HepG2 (cell line): Measurements from ENCODE around the gene CHEK1. TPM values are rescaled to one million over a fixed set of nuclear protein-coding genes. Genes with fewer than 3 reads are reported as not detected.

Experiments
- ESRRA ChIP-seq: sonication (generic); formaldehyde crosslinking; IDR thresholded peaks from 2 replicates; pipeline ENCODE4 v1.5.1; 2020; ENCODE audit warnings: mild to moderate bottlenecking, low read depth, missing genetic modification reagents
- NCOA1 ChIP-seq: sonication (generic); formaldehyde crosslinking; IDR thresholded peaks from 2 replicates; pipeline ENCODE4 v1.9.0; 2021; ENCODE audit warnings: missing genetic modification reagents
- NR2C2 ChIP-seq: sonication (generic); formaldehyde crosslinking; IDR thresholded peaks from 2 replicates; pipeline ENCODE4 v1.4.0; 2020; ENCODE audit warnings: missing genetic modification reagents, mild to moderate bottlenecking, moderate library complexity, borderline replicate concordance
- PHF8 ChIP-seq: sonication (generic); formaldehyde crosslinking; IDR thresholded peaks from 2 replicates; pipeline ENCODE4 v1.5.0; 2020; ENCODE audit warnings: missing genetic modification reagents
- SETDB1 ChIP-seq: sonication (generic); formaldehyde crosslinking; IDR thresholded peaks from 2 replicates; pipeline ENCODE4 v1.5.1; 2020; ENCODE audit warnings: missing genetic modification reagents, mild to moderate bottlenecking, borderline replicate concordance
- SYNCRIP ChIP-seq: fragments of 200-400 bp; formaldehyde crosslinking; IDR thresholded peaks from 2 replicates; pipeline ENCODE4 v1.6.1; 2018; ENCODE audit warnings: mild to moderate bottlenecking, low read depth, low read length; ENCODE audit not compliant: insufficient read depth
- TBX2 ChIP-seq: sonication (generic); formaldehyde crosslinking; IDR thresholded peaks from 2 replicates; pipeline ENCODE4 v1.5.0; 2020; ENCODE audit warnings: missing genetic modification reagents, mild to moderate bottlenecking, borderline replicate concordance
- ZFP90 ChIP-seq: sonication (generic); formaldehyde crosslinking; IDR thresholded peaks from 2 replicates; pipeline ENCODE4 v1.8.0; 2022; ENCODE audit warnings: missing genetic modification reagents, mild to moderate bottlenecking, inconsistent platforms, borderline replicate concordance
- ZNF543 ChIP-seq: sonication (generic); formaldehyde crosslinking; IDR thresholded peaks from 2 replicates; pipeline ENCODE4 v1.4.0; 2020; ENCODE audit warnings: mild to moderate bottlenecking, missing genetic modification reagents
- ZNF703 ChIP-seq: sonication (generic); formaldehyde crosslinking; IDR thresholded peaks from 2 replicates; pipeline ENCODE4 v1.5.1; 2020; ENCODE audit warnings: missing genetic modification reagents, mild to moderate bottlenecking, moderate library complexity, borderline replicate concordance
- polyA plus RNA-seq, 8 experiments: library from polyadenylated mRNA; depleted of rRNA in 3 of 8; stranded (reverse) in 7 of 8; unstranded in 1 of 8; fragments of >200 nt; fragmentation: Illumina TruSeq in 4 of 8; extraction: Trizol in 4 of 8; gene quantifications; 2 replicates each; pipeline versions ENCODE4 v1.2.1 to v1.2.3, GENCODE V29; 2011 to 2016; ENCODE audit warnings: low read depth in 4 of 8, missing spikeins in 1 of 8, mixed read lengths in 1 of 8; ENCODE audit not compliant: insufficient read depth in 1 of 8
- total RNA-seq, 5 experiments: library from RNA; depleted of rRNA; stranded (reverse); fragments of >200 nt; fragmentation: Illumina TruSeq; extraction: Trizol; gene quantifications; 2 replicates each; pipeline ENCODE4 v1.2.3, GENCODE V29; 2016; ENCODE audit warnings: low read depth in 1 of 5
- TF ChIP-seq, protein P1 (sequence below): sonication (generic); formaldehyde crosslinking; IDR thresholded peaks from 2 replicates; pipeline ENCODE4 v1.8.1; 2022; ENCODE audit warnings: mild to moderate bottlenecking, missing genetic modification reagents
- TF ChIP-seq, protein P2 (sequence below): sonication (generic); formaldehyde crosslinking; IDR thresholded peaks from 2 replicates; pipeline ENCODE4 v1.4.0; 2020; ENCODE audit warnings: missing genetic modification reagents, mild to moderate bottlenecking, borderline replicate concordance
- TF ChIP-seq, protein P3 (sequence below): sonication (generic); formaldehyde crosslinking; IDR thresholded peaks from 2 replicates; pipeline ENCODE4 v1.5.0; 2020; ENCODE audit warnings: missing genetic modification reagents, mild to moderate bottlenecking, borderline replicate concordance
- TF ChIP-seq, protein P4 (sequence below): sonication (generic); formaldehyde crosslinking; IDR thresholded peaks from 2 replicates; pipeline ENCODE4 v1.9.0; 2021; ENCODE audit warnings: missing genetic modification reagents, mild to moderate bottlenecking, borderline replicate concordance
- TF ChIP-seq, protein P5 (sequence below): sonication (generic); formaldehyde crosslinking; IDR thresholded peaks from 2 replicates; pipeline ENCODE4 v1.4.0; 2020; ENCODE audit warnings: missing genetic modification reagents, borderline replicate concordance

CHEK1 gene
- total and polyA plus RNA-seq, 2 of the 13 experiments (the other 11 are each of a cell fraction or from before 2014, with no cell fraction given): 17.8 to 83.2 TPM

DNA sequence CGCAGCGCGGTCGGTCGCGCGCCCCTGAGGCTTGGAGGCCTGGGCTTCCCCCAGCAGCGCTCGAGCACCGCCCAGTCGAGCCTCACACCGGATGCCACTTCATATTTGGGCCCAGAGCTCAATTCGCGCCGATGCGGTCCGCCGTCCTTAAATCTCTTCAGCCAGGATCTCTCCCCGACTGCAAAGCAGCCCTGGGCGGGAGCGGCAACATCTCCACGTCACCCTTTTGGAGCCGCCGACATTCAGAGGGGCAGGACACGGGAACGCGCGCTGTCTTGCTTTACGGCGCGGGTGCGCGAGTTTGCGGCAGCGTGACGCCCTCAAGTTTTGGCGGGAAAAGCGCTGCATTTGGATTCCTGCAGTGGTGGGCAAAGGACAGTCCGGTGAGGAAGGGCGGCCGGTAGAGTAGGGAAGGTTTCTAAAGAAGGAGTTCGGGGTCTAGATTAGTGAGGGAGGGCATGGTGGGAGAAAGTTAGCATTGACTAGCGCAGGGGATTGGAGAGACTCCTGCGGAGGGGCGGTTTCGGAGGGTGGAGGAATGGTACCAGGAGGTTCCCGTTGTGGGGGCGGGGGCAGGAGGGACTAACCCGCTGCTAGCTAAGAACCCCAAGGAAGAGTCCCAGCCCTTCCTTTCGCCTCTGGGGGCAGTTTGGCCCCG lies 796 bp downstream of the CHEK1 start (continued):
- TF ChIP-seq, protein P1, sequence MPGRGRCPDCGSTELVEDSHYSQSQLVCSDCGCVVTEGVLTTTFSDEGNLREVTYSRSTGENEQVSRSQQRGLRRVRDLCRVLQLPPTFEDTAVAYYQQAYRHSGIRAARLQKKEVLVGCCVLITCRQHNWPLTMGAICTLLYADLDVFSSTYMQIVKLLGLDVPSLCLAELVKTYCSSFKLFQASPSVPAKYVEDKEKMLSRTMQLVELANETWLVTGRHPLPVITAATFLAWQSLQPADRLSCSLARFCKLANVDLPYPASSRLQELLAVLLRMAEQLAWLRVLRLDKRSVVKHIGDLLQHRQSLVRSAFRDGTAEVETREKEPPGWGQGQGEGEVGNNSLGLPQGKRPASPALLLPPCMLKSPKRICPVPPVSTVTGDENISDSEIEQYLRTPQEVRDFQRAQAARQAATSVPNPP (CRISPR knock-in tag): no peak; the same call in none of the 2 replicates
- TF ChIP-seq, protein P2, sequence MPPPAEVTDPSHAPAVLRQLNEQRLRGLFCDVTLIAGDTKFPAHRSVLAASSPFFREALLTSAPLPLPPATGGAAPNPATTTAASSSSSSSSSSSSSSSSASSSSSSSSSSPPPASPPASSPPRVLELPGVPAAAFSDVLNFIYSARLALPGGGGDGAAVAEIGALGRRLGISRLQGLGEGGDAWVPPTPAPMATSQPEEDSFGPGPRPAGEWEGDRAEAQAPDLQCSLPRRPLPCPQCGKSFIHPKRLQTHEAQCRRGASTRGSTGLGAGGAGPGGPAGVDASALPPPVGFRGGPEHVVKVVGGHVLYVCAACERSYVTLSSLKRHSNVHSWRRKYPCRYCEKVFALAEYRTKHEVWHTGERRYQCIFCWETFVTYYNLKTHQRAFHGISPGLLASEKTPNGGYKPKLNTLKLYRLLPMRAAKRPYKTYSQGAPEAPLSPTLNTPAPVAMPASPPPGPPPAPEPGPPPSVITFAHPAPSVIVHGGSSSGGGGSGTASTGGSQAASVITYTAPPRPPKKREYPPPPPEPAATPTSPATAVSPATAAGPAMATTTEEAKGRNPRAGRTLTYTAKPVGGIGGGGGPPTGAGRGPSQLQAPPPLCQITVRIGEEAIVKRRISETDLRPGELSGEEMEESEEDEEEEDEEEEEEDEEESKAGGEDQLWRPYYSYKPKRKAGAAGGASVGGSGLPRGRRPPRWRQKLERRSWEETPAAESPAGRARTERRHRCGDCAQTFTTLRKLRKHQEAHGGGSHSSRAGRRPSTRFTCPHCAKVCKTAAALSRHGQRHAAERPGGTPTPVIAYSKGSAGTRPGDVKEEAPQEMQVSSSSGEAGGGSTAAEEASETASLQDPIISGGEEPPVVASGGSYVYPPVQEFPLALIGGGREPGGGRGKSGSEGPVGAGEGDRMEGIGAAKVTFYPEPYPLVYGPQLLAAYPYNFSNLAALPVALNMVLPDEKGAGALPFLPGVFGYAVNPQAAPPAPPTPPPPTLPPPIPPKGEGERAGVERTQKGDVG: peak; percentile 89; the same call in 1 of the 2 replicates
- TF ChIP-seq SYNCRIP: no peak
- TF ChIP-seq, protein P3, sequence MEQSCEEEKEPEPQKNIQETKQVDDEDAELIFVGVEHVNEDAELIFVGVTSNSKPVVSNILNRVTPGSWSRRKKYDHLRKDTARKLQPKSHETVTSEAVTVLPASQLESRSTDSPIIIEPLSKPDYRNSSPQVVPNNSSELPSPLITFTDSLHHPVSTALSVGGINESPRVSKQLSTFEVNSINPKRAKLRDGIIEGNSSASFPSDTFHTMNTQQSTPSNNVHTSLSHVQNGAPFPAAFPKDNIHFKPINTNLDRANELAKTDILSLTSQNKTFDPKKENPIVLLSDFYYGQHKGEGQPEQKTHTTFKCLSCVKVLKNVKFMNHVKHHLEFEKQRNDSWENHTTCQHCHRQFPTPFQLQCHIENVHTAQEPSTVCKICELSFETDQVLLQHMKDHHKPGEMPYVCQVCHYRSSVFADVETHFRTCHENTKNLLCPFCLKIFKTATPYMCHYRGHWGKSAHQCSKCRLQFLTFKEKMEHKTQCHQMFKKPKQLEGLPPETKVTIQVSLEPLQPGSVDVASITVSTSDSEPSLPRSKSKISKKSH: peak; percentile 72
- TF ChIP-seq ESRRA (CRISPR knock-in tag): 0 out of 2 replicates have a peak, but pooled peaks have one; percentile 33
- peak; percentile 87 for TF ChIP-seq ZFP90 (CRISPR knock-in tag)
- peak; percentile 56; the same call in 1 of the 2 replicates for TF ChIP-seq TBX2
- peak; percentile 34; the same call in 1 of the 2 replicates for TF ChIP-seq ZNF703 (CRISPR knock-in tag)
- TF ChIP-seq SETDB1 (CRISPR knock-in tag): no peak
- TF ChIP-seq NR2C2 (CRISPR knock-in tag): peak; percentile 64; the same call in 1 of the 2 replicates
- TF ChIP-seq PHF8 (CRISPR knock-in tag): peak; percentile 99
- TF ChIP-seq, protein P4, sequence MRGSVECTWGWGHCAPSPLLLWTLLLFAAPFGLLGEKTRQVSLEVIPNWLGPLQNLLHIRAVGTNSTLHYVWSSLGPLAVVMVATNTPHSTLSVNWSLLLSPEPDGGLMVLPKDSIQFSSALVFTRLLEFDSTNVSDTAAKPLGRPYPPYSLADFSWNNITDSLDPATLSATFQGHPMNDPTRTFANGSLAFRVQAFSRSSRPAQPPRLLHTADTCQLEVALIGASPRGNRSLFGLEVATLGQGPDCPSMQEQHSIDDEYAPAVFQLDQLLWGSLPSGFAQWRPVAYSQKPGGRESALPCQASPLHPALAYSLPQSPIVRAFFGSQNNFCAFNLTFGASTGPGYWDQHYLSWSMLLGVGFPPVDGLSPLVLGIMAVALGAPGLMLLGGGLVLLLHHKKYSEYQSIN (CRISPR knock-in tag): peak; percentile 79; the same call in 1 of the 2 replicates
- TF ChIP-seq NCOA1: peak; percentile 69; the same call in 1 of the 2 replicates
- TF ChIP-seq, protein P5, sequence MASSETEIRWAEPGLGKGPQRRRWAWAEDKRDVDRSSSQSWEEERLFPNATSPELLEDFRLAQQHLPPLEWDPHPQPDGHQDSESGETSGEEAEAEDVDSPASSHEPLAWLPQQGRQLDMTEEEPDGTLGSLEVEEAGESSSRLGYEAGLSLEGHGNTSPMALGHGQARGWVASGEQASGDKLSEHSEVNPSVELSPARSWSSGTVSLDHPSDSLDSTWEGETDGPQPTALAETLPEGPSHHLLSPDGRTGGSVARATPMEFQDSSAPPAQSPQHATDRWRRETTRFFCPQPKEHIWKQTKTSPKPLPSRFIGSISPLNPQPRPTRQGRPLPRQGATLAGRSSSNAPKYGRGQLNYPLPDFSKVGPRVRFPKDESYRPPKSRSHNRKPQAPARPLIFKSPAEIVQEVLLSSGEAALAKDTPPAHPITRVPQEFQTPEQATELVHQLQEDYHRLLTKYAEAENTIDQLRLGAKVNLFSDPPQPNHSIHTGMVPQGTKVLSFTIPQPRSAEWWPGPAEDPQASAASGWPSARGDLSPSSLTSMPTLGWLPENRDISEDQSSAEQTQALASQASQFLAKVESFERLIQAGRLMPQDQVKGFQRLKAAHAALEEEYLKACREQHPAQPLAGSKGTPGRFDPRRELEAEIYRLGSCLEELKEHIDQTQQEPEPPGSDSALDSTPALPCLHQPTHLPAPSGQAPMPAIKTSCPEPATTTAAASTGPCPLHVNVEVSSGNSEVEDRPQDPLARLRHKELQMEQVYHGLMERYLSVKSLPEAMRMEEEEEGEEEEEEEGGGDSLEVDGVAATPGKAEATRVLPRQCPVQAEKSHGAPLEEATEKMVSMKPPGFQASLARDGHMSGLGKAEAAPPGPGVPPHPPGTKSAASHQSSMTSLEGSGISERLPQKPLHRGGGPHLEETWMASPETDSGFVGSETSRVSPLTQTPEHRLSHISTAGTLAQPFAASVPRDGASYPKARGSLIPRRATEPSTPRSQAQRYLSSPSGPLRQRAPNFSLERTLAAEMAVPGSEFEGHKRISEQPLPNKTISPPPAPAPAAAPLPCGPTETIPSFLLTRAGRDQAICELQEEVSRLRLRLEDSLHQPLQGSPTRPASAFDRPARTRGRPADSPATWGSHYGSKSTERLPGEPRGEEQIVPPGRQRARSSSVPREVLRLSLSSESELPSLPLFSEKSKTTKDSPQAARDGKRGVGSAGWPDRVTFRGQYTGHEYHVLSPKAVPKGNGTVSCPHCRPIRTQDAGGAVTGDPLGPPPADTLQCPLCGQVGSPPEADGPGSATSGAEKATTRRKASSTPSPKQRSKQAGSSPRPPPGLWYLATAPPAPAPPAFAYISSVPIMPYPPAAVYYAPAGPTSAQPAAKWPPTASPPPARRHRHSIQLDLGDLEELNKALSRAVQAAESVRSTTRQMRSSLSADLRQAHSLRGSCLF (CRISPR knock-in tag): peak; percentile 94; the same call in 1 of the 2 replicates
- peak; percentile 76 for TF ChIP-seq ZNF543 (CRISPR knock-in tag)
